HG03439 (cell line): ENCODE measurements around the gene IMP4.

Experiments used
- ATAC-seq: cut with Tn5 transposase; IDR thresholded peaks from one replicate; pipeline ENCODE4 v1.9.1; 2021; ENCODE audit warnings: mild to moderate bottlenecking, moderate library complexity; ENCODE audit not compliant: unreplicated experiment

Gene IMP4

GRCh38 chr2:130375291-130376266, 32.9 kb downstream of the IMP4 start:
- no peak for ATAC-seq

- peak; percentile 46 for ATAC-seq
Observed at GRCh38 chr2:130376433-130377293, 34.0 kb downstream of the IMP4 start.

- ATAC-seq, result no peak
Observed at GRCh38 chr2:130377491-130377890, 34.8 kb downstream of the IMP4 start.

DNA sequence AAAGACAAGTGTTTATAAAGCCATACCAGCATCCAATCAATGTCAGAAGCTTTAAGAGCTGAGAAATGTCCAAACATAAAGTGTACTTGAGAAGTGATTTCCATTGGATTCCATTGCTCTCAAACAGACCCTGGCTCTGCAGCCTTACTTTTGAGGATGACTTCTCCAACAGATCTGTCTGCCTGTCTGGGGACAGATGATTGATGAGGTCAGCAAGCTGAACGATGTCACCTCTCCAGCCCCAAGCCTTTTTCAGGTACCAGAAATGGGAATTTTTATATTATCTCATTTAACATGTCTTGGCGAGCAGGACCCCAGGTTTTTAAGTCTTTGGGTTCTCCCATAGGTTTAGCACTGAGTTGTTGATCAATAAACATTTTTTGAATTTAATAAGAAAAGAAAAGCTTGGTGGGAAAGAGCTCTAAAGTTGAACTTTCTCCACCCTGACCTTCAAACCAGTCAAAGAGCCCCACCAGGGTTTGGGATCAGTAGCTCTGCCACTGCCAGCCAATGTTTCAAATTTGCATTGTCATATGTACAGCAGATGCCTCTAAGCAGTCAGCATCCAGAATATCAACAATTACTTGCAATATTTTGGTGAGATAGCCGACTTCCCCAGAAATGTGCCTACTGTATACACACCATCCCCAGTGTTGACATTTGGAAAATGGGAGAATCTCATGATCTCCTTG, 35.7 kb downstream of the IMP4 start:
- ATAC-seq, result no peak

DNA sequence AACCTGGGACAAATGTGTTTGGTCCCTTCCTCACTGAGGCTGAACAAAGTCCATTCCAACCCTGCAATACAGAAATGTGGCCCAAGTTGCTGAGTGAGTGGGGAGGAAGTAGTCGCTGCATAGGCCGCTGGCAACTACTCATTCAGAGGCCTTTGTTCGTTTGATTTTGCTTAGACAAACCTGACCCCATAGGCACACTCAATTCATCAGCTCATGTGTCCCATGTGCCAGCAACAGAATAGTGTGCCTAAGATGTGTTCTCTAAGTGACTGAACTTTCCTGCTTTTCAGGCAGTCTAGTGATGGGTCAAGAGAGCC, 36.2 kb downstream of the IMP4 start:
- ATAC-seq, result no peak

DNA sequence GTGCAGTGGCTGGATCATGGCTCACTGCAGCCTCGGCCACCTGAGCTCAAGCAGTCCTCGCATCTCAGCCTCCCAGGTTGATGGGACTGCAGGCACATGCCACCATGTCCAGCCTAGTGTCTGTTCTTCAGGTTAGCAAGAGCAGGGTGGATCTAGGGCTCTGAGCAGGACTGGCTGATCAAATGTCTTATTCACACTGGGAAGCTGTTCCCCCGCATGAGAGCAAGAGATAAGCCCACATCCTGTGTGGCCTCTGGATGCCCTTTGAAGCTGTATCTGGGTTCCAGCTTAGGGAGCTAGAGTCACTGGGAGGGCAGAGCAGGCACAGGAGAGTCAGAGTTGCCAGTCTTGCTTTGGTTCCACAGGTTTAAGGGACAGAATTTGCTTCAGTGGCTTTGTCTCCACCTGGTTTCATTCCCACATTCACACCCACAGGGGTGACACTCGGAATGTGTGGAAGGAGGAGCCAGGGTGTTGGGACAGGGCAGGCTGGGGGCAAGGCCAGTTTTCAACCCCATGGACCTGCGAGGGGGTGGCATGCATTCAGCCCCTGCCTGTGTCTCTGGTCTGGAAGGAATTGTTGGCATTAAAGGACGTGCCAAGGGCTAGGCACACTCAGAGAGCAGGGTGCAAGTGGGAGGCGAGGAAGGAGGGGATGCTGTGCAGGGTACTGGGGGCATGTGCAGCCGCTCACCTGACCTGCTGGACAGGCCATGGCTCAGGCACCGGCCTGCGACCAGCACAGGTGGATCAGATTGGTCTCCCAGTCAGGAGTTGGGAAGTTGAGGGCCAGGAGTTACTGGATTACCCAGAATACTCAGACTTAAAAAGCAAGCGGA, 37.6 kb downstream of the IMP4 start:
- ATAC-seq, result no peak

GRCh38 chr2:130381145-130381544, 38.4 kb downstream of the IMP4 start:
- ATAC-seq, result no peak

GRCh38 chr2:130381619-130382018, 38.9 kb downstream of the IMP4 start:
- ATAC-seq, result no peak

DNA sequence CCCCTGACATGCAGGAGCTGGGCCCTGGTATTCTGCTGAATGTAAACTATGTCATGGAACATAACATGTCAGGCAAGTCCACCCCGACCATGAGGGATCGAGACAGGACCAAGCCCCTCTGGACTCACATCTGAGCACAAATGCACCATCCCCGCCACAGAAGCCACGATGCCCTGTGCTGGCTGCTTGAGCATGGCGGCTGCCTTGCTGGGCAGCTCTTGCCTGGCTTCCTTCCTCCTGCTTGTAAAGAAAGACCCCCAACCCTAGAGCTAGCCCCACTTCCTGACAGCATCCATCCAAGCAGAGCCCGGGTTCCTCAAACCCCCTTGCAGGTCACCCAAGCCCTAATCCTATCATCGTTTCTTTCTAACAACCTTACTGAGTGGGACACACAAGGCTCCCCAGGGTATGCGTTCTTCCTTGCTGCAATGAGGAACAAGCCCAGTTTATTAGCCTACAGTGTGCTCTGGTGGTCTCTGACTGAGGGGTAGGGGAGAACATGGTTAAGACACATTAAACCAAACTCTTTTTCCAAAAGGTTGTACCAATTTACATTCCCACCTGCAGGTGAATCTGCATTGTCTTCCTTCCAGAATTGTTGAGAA, 39.7 kb downstream of the IMP4 start:
- no peak for ATAC-seq

- ATAC-seq, result peak; percentile 46
Observed at GRCh38 chr2:130385709-130386108, 43.0 kb downstream of the IMP4 start.

- no peak for ATAC-seq
Observed at GRCh38 chr2:130387071-130387400, 44.3 kb downstream of the IMP4 start.

- ATAC-seq, result no peak
Observed at GRCh38 chr2:130387804-130388203, 45.1 kb downstream of the IMP4 start.

- ATAC-seq, result no peak
Observed at GRCh38 chr2:130388221-130388907, 45.7 kb downstream of the IMP4 start.

DNA sequence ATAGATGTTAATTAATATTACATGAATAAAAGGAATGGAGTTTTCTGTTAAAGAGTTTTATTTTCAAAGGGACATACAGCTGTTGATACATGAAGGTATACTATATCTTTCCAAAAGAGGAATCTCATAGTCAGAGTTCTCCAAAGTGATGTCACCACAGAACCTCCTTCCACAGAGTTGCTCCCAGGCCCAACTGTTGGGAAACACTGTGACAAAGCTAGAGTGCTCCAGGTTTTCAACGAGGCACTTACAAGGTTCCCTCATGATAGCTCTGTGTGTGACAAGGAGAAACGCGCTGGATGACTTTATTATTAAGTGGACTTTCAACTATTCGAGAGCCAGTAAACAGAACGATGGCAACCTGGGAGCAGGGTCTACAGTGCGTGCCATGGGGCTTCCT, 46.7 kb downstream of the IMP4 start:
- ATAC-seq, result no peak

DNA sequence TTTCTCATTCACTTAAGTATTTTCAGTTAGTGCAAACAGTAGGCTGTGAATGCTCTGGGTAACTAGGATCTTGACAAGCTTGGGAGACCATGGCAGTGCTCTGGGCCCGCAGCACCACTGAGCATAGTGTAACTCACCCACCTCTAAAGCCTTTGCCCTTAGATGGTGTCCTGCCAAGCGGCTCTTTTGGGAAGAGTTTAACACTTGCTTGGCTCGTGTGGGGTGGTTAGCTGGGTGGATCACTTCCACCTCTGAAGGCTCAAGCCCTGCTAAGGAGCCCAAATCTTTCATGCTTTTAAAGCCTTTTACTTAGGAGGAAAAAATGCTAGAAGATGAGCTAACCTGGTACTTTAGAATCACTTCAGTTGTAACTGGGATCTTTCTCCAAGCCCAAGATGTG, 47.1 kb downstream of the IMP4 start:
- ATAC-seq, result no peak

DNA sequence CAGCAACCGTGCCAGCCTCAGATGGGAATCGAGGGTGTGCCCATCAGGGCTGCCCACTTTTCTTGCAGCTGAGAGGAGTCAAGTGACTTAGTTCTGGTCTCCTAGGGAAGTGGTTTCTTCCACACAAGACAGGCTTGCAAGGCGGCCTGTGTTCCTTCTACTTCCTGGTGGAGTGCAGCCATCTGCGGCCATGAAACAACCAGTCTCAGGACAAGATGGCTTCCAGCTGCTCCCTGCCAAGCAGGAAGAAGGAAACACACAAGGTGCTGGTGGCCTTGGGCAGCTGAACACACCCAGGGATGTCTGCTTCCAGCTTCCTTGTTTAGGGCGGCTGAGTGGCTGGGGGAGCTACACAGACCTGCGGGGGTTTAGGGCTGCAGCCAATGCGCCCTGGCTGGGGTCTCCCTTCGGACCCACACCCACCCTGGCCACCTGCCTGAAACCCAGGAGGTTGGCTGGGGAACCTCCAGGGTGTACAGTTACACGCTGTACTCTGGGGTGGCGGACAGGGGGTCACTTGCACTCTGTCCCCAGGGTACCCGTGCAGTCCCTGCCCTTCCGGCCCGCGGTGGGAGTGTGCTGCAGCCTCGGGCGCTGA, 47.9 kb downstream of the IMP4 start:
- ATAC-seq, result peak; percentile 36

- ATAC-seq, result peak; percentile 94
Observed at GRCh38 chr2:130391058-130391871, 48.6 kb downstream of the IMP4 start.
